GM23338 (cell line): ENCODE results near the gene ZEB2.

ENCODE experiments used
- CTCF ChIP-seq, 2 experiments: fragments of 200-600 bp in 1 of 2; sonication (generic) in 1 of 2; conservative IDR thresholded peaks; 2 replicates each; pipeline versions ENCODE4 v1.5.1 to v1.6.1; 2016 to 2017; ENCODE audit warnings: antibody characterized with exemption in 2 of 2, low read depth in 2 of 2, mild to moderate bottlenecking in 2 of 2, moderate library complexity in 1 of 2
- EZH2phosphoT487 ChIP-seq: fragments of 200-600 bp; sonication (generic); IDR thresholded peaks from one replicate; pipeline ENCODE4 v1.8.1; 2018; ENCODE audit warnings: antibody characterized with exemption; ENCODE audit not compliant: unreplicated experiment
- ZNF331 ChIP-seq: fragments of 250-450 bp; sonication (Bioruptor Pico); IDR thresholded peaks from 2 replicates; pipeline ENCODE4 v1.5.0; 2020; ENCODE audit warnings: low read depth, mild to moderate bottlenecking, moderate library complexity

- TF ChIP-seq CTCF (conservative IDR thresholded peaks at IDR 0.05; ENCODE audit: low read depth in 2 of 2) (no peak), ZNF331 (CRISPR knock-in tag) (no peak), EZH2phosphoT487 (no peak)
Measured at GRCh38 chr2:144431392-144431783, 88.5 kb downstream of the ZEB2 start.
